Fibroblast of villous mesenchyme (primary cell): ENCODE measurements around the gene ERG. TPM values are rescaled to one million over a fixed set of nuclear protein-coding genes. Genes with fewer than 3 reads are reported as not detected.

Experiments
- DNase-seq: peaks from one replicate; pipeline ENCODE4 v3.0.0-alpha.2; 2010; ENCODE audit warnings: low read depth
- H3K4me3 ChIP-seq: 2 replicates; pipeline ENCODE4 v1.5.1; 2011; ENCODE audit warnings: low read depth, mild to moderate bottlenecking, low read length
- total RNA-seq: library from RNA; depleted of rRNA; stranded (reverse); fragments of >200 nt; gene quantifications from 2 replicates; pipeline ENCODE4 v1.2.3, GENCODE V29; 2012
- TF ChIP-seq, protein P1 (sequence below): IDR thresholded peaks from 2 replicates; pipeline ENCODE4 v1.5.1; 2012; ENCODE audit warnings: low read depth, mild to moderate bottlenecking, low read length; ENCODE audit not compliant: insufficient read depth

Gene ERG
- total RNA-seq, 1 donor, result not detected

DNA sequence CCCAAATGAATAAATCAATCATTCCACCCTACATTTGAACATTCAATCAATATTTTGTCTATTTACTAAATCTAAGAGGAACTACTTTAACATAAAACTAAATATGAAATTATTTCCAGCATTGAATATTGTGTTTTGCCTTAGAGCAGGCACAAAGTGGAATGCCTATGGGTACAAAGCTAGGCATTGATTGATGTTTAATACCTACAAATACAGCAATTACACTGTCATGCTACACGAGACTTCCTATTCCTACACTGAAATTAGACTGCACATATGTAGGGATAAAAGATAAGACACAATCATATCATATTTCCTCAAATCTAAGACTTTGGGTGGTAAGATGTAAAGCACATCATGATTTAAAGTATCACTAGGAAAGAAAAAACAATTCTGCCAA lies 12.9 kb upstream of the ERG start:
- TF ChIP-seq, protein P1, sequence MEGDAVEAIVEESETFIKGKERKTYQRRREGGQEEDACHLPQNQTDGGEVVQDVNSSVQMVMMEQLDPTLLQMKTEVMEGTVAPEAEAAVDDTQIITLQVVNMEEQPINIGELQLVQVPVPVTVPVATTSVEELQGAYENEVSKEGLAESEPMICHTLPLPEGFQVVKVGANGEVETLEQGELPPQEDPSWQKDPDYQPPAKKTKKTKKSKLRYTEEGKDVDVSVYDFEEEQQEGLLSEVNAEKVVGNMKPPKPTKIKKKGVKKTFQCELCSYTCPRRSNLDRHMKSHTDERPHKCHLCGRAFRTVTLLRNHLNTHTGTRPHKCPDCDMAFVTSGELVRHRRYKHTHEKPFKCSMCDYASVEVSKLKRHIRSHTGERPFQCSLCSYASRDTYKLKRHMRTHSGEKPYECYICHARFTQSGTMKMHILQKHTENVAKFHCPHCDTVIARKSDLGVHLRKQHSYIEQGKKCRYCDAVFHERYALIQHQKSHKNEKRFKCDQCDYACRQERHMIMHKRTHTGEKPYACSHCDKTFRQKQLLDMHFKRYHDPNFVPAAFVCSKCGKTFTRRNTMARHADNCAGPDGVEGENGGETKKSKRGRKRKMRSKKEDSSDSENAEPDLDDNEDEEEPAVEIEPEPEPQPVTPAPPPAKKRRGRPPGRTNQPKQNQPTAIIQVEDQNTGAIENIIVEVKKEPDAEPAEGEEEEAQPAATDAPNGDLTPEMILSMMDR, result no peak
- H3K4me3 ChIP-seq, result no peak overlapping the region
- no peak for DNase-seq

DNA sequence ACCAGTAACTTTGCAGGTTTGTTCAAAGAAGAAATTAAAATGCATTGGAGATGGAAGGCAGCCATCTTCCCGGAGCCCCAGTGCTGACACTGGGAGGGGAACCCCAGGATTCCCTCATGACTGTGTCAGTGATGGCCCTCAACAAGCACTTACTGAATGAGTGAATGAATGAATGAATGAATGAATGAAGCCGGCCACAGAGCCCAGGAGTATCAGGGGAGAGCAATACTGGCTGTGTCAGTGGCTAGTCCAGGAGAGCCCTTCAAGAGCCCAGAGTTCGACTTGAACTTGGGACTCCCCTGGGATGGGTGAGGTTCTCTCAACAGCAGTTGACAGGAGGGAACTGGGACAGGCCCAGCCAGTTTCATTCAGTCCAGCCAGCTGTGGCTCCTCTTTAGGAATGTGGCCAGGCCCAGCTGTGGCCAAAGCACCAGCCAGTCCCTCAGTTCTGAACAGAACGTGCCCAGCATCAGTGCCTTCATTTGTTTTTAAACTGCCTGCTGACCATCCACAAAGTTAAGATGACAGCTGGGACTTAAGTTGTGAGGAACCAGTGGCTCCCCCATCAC lies 9.2 kb upstream of the ERG start:
- no peak for DNase-seq
- no peak overlapping the region for H3K4me3 ChIP-seq

DNA sequence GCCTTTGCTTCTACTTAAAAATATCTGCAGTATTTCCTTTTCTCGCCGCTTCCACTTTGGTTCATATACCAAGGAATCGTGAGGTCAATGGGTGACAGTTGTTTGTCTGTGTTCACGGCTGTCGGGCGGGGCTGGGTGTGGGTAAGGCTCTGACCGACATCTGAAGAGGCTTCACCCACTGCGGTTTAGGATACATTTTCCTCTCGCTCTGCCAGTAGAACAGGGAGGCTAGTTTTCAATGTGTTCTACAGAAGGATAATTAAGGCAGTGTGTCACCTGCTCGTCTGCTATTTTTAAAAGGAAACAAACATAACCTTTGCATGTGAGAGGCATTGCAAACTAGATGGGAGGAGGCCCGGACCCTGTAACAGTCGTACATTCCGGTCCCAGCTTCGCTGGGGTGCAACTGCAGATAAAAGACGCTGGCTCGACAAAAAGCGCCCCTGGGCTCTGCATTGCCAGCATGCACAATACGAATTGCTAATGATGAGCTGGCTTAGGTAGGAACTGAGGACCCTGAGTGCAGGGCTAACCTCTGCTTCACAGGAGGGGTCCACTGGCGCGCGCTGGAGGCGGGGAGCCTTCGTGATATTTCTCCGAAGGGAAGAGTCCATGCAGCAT lies 8.5 kb upstream of the ERG start:
- no peak overlapping the region for H3K4me3 ChIP-seq
- TF ChIP-seq, protein P1, result no peak
- DNase-seq, result peak; percentile 13

More for the DNA sequence above, 9.2 kb upstream of the ERG start:
- TF ChIP-seq, protein P1, result no peak

DNA sequence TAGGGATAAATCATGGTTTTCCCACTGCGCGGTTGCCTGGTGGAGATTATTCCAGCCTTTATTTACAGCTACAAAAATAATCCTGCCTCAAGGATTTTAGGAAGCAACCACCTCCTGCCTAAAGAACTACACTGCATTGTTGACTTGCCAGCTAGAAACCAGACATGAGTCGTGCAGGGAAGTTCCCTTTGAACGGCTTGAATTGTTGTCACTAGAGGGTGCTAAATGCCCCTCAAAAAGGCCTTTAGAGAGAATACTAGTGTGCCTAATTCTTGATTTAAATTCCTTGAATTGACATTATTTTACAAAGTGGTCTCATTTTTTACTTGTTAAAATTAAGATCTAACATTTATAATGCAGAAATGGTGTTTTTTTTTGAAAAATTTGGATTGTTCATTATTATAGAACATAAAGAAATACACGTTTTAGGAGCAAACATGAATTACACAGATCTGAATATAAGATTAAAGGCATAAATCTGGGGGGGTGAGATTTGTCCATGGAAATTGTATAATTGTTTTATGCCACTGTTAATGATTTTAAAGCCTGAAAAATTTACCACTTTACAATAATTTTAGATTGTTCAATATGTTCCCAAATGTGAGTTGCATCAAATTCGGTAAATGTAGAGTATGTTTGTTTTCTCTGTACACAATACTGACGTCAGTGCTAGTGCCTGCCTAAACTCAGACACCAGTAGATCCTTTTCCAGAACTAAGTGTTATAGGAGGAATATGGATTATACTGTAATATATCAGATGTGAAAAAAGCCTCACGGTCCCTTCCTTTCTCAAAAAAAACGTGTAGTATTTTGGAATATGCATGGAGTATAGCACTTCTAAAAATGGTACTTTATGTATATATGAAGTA lies 7.6 kb upstream of the ERG start:
- DNase-seq, result peak; percentile 74
- TF ChIP-seq, protein P1, result peak; percentile 73
- no peak overlapping the region for H3K4me3 ChIP-seq

DNA sequence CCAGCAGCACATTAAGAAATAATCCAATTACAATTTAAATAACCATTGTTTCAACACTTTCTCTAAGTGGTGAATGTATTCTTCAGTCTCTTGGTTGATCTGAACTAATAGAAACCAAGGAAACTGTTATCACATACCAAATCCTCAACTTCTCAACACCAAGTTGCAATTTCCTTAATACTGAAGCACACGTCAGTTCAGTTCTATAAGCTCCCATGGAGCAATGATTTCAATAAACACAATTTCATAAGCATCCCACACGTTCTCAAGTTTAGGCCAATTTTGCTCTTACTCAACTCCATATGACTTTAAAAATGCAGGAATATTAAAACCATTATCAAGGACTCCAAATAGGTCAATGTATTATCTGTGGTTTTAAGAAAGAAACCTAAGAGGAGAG lies 5.8 kb upstream of the ERG start:
- TF ChIP-seq, protein P1, result no peak
- no peak for DNase-seq
- no peak overlapping the region for H3K4me3 ChIP-seq

DNA sequence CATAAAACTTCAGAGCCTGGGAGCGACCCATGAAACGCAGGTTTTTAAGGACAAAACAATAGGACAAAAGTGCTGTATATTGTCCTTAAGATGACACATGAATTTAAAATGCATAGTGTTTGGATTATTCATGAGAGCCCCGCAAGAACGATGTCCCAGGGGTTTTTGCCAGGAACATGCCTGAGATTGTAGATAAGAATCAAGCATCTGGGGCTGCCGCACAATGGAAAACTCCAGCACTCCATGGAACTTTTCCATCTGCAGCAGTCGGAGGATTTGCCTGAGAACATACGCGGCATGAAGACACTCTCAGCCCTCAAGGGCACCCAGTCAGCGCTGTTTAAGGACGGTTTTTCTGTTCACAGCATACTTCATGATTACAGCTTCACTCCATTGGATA lies 5.3 kb upstream of the ERG start:
- peak; percentile 84 for DNase-seq
- TF ChIP-seq, protein P1, result no peak
- no peak overlapping the region for H3K4me3 ChIP-seq
